Loucy (cell line): ENCODE data around the gene CAV2.

Experiments used
- EZH2phosphoT487 ChIP-seq: fragments of 200-600 bp; IDR thresholded peaks from 2 replicates; pipeline ENCODE4 v1.6.1; 2018; ENCODE audit warnings: antibody characterized with exemption, mild to moderate bottlenecking, moderate library complexity, borderline replicate concordance
- TF ChIP-seq, protein P1 (sequence below): fragments of 200-600 bp; sonication (generic); conservative IDR thresholded peaks from 2 replicates; pipeline ENCODE4 v1.5.1; 2014; ENCODE audit warnings: mild to moderate bottlenecking, antibody characterized with exemption, low read length

DNA sequence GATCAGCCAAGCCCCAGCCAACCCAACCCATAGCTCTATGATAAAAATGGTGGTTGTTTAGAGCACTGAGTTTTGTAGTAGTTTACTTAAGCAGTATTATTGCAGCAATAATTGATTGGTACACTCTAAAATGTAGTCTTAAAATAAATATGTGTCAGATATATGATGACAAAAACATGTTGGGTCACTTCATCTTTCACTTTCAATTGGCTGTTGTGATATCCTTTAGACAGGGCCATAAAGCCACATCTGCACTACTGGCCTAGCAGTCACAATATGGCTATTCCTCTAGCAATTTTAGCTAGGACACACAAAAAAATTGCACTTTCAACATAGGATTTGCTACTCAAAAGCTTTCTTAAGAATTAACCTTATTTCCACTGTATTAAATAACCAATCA is 19.4 kb downstream of the CAV2 start:
- TF ChIP-seq, protein P1, sequence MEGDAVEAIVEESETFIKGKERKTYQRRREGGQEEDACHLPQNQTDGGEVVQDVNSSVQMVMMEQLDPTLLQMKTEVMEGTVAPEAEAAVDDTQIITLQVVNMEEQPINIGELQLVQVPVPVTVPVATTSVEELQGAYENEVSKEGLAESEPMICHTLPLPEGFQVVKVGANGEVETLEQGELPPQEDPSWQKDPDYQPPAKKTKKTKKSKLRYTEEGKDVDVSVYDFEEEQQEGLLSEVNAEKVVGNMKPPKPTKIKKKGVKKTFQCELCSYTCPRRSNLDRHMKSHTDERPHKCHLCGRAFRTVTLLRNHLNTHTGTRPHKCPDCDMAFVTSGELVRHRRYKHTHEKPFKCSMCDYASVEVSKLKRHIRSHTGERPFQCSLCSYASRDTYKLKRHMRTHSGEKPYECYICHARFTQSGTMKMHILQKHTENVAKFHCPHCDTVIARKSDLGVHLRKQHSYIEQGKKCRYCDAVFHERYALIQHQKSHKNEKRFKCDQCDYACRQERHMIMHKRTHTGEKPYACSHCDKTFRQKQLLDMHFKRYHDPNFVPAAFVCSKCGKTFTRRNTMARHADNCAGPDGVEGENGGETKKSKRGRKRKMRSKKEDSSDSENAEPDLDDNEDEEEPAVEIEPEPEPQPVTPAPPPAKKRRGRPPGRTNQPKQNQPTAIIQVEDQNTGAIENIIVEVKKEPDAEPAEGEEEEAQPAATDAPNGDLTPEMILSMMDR = no peak
- no peak for TF ChIP-seq EZH2phosphoT487
